GM12872 (cell line): ENCODE data around the gene LPAR2.

Experiments
- CTCF ChIP-seq: IDR thresholded peaks from 3 replicates; pipeline ENCODE4 v1.5.1; 2011; ENCODE audit warnings: low read depth, mild to moderate bottlenecking, low read length, moderate library complexity; ENCODE audit not compliant: insufficient read depth

LPAR2 gene

GRCh38 chr19:19624032-19624570, 3.9 kb downstream of the LPAR2 start:
- TF ChIP-seq CTCF: no peak

GRCh38 chr19:19623383-19623782, 4.6 kb downstream of the LPAR2 start:
- TF ChIP-seq CTCF: no peak

- no peak for TF ChIP-seq CTCF
Observed at GRCh38 chr19:19619849-19620210, 8.2 kb downstream of the LPAR2 start.

- no peak for TF ChIP-seq CTCF
Observed at GRCh38 chr19:19619181-19619848, 8.7 kb downstream of the LPAR2 start.

- TF ChIP-seq CTCF: no peak
Observed at GRCh38 chr19:19618219-19619051, 9.6 kb downstream of the LPAR2 start, which contains the start of gene PBX4. Gene PBX4 (minus strand): TSS chr19:19618687. CDS start chr19:19618629, 58 bp downstream.

- TF ChIP-seq CTCF: no peak
Observed at GRCh38 chr19:19615086-19615485, 12.9 kb downstream of the LPAR2 start.

- no peak for TF ChIP-seq CTCF
Observed at GRCh38 chr19:19613506-19613905, 14.5 kb downstream of the LPAR2 start.
